Ramos (cell line): ENCODE results near the gene CYP2F1.
"Not testable (repeated sequence)": the region's sequence is repeated elsewhere in the genome, so short reads cannot be mapped to it uniquely, and the experiment has no call there.

Experiments used
- in situ Hi-C: fragments of 300-500 bp; cut with MboI; formaldehyde crosslinking; loops from one replicate; pipeline ENCODE4 v1.14.3; 2022; ENCODE audit warnings: low sequenced_read_pairs; ENCODE audit not compliant: unreplicated experiment

The CYP2F1 gene

GRCh38 chr19:41114132-41114531 is at the start of gene CYP2F1:
Gene CYP2F1 (plus strand): TSS chr19:41114432. CDS start chr19:41116189, 1,757 bp downstream.
- in situ Hi-C loops = no loop called here

- in situ Hi-C loops = no loop called here
Observed at GRCh38 chr19:41064974-41065569, 49.2 kb upstream of the CYP2F1 start.

GRCh38 chr19:41076286-41076685 is 37.9 kb upstream of the CYP2F1 start:
- in situ Hi-C loops = no loop called here

- in situ Hi-C loops = no loop called here
Observed at GRCh38 chr19:41083516-41083915, 30.7 kb upstream of the CYP2F1 start.

- in situ Hi-C loops = no loop called here
Observed at GRCh38 chr19:41085748-41086415, 28.4 kb upstream of the CYP2F1 start.

- in situ Hi-C loops = no loop called here
Observed at GRCh38 chr19:41088151-41088550, 26.1 kb upstream of the CYP2F1 start, which contains the start of gene CYP2A13. Gene CYP2A13 (plus strand): TSS chr19:41088451. CDS start chr19:41088472, 21 bp downstream.

- in situ Hi-C loops = no loop called here
Observed at GRCh38 chr19:41089959-41090358, 24.3 kb upstream of the CYP2F1 start.

GRCh38 chr19:41095703-41096102 is 18.5 kb upstream of the CYP2F1 start:
- in situ Hi-C loops = no loop called here

- in situ Hi-C loops = no loop called here
Observed at GRCh38 chr19:41096353-41096752, 17.9 kb upstream of the CYP2F1 start.

GRCh38 chr19:41097302-41097701 is 16.9 kb upstream of the CYP2F1 start:
- in situ Hi-C loops = no loop called here

- in situ Hi-C loops = no loop called here
Observed at GRCh38 chr19:41098762-41099161, 15.5 kb upstream of the CYP2F1 start.

GRCh38 chr19:41102210-41102609 is 12.0 kb upstream of the CYP2F1 start:
- in situ Hi-C loops = not testable (repeated sequence)

- in situ Hi-C loops = no loop called here
Observed at GRCh38 chr19:41106177-41106576, 8.1 kb upstream of the CYP2F1 start.

GRCh38 chr19:41111296-41111695 is 2.9 kb upstream of the CYP2F1 start:
- in situ Hi-C loops = no loop called here

GRCh38 chr19:41111750-41112295 is 2.4 kb upstream of the CYP2F1 start:
- in situ Hi-C loops = no loop called here

- in situ Hi-C loops = no loop called here
Observed at GRCh38 chr19:41112728-41113290, 1.4 kb upstream of the CYP2F1 start.

- in situ Hi-C loops = no loop called here
Observed at GRCh38 chr19:41116261-41116660, 2.0 kb downstream of the CYP2F1 start.

GRCh38 chr19:41120929-41121911 is 7.0 kb downstream of the CYP2F1 start:
- in situ Hi-C loops = not testable (repeated sequence)

GRCh38 chr19:41122846-41123245 is 8.6 kb downstream of the CYP2F1 start:
- in situ Hi-C loops = not testable (repeated sequence)

- in situ Hi-C loops = no loop called here
Observed at GRCh38 chr19:41123716-41124294, 9.6 kb downstream of the CYP2F1 start.
